Ammon's horn (tissue), 1 donor: ENCODE measurements around the gene HOXD10.

Experiments
- DNase-seq: peaks from one replicate; pipeline ENCODE4 v3.0.0-alpha.2; 2016; ENCODE audit warnings: low spot score

The HOXD10 gene

DNA sequence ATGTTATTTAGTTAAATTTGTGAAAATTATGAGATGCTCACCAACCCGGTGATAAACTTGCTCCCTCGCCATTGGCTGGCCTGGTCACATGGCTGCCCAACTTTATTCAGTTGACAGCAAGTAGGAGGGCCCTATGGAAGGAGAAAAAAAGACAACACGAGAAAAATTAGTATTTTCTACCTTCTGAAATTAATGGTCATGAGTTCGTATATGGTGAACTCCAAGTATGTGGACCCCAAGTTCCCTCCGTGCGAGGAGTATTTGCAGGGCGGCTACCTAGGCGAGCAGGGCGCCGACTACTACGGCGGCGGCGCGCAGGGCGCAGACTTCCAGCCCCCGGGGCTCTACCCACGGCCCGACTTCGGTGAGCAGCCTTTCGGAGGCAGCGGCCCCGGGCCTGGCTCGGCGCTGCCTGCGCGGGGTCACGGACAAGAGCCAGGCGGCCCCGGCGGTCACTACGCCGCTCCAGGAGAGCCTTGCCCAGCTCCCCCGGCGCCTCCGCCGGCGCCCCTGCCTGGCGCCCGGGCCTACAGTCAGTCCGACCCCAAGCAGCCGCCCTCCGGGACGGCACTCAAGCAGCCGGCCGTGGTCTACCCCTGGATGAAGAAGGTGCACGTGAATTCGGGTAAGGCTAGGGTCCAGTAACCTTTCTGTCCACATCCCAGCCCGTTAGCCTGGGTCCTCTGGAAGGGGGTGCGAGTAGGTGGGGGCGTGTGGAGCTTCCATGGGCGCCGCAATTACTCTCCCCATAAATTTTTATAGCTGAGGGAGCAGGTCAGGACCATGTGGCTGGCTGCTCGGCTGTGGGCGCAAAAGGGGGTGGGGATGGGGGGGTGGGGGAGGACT lies 35.1 kb downstream of the HOXD10 start, which contains the start of gene HOXD4:
Gene HOXD4 (plus strand): TSS at position 109 of the 846 bp plus-strand sequence. CDS start 84 bp downstream, at position 193.
- DNase-seq, result no peak

DNA sequence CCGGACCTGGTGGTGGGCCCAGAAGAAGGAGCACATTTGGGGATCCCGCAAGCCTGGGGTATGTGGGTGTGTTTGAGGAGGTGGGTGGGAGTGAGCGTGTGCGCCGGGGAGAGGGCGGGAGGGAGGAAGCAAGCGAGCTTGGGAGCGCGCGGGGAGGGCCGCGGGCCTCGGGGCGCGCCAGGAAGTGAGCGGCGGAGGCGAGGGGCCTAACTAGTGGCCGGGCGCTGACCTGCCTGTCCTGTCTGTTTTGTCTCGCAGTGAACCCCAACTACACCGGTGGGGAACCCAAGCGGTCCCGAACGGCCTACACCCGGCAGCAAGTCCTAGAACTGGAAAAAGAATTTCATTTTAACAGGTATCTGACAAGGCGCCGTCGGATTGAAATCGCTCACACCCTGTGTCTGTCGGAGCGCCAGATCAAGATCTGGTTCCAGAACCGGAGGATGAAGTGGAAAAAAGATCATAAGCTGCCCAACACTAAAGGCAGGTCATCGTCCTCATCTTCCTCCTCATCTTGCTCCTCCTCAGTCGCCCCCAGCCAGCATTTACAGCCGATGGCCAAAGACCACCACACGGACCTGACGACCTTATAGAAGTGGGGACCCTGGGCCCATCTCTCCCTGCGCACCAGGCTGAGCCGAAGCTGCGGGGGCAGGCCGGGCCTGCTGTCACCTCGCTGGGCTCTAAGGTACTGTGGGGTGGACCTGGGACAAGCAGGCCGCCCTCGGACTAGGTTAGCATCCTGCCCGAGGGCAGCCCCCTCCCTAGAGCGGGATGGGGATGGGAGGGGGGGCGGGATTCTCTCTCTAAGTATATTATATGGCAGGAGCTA lies 36.0 kb downstream of the HOXD10 start:
- no peak for DNase-seq

DNA sequence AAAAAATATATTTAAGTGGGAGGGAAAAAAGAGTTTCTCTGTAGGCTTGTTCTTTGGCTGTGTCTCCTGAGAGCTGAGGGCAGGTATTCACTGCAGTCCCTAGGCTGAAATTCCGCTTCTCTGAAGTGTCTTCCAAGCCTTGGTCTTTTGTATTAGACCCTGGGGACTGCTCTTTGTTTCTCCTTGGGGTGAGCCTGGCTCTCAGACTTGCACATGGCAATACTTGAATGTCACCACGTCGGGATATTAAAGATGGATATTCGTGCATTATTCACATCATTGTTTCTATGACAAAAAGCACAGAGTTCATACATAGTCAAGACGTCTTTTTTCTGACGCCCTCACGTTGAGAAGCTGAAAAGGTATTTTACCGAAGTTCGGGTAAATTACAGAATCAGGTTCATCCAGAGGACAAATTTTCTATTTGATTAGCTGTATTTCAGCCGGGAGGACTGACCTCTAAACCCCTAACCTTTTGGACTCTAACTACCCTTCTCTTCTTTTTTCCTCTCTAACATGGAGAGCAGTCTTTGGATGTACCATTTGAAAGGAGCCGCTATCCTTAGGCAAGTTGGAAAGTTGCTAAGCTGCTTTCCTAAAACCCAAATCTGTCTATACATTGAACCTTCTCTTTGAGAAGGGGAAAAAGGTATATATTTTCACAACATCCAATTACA lies 38.1 kb downstream of the HOXD10 start:
- no peak for DNase-seq

DNA sequence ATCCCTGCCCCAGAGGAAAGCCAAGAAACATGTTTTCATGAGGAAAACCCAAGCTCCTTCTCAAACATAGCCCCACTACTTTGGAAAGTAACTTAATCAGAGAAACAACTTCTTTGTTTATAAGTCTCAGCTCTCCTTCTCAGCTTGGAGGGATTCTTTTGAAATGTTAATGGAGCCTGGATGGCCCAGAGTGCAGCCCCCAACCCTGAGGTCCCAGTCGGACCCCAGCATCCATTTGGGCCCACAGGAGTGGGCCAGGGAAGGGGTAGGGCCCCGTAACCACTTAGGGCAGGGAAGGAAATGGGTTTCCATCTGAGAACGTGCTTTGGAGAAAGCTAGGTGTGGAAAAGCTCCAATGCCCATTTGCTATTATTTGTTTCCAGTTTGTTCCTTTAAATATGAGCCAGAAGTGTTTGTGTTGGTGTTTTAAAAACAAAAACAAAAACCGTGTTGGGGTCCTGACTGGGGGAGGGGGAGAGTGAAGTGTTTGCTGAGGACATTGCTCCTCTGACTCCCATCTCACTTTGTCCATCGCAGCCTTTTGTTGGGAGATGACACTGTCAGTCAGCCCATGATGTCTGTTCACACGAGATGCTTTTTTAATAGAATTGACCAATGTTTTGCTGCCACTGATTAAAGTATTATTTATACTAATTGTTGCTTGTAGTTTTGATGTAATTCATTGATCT lies 38.9 kb downstream of the HOXD10 start:
- no peak for DNase-seq

DNA sequence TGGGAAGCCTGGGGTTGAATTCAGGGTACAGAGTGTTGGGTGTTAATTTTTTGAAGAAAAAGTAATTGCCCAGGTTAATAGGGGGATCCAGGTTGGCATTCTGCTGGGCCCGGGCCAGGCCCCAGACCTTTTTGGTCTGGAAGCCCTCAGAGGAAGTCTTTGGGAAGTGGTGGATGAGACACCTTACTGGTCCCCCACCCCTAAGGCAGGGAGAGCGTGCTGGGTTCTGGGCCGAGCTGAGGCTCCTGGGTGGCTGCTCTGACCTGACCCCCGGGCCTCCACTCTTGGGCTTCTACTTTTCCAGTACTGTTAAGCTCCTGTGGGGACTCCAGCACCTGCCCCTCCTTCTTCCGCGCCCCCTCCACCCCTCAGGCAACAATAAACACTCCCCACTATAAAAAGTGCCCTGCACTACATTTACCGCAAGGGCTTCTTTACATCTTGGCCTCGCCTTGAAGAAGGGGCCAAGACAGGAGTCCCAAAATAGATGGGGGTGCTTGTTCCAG lies 39.8 kb downstream of the HOXD10 start:
- DNase-seq, result no peak

DNA sequence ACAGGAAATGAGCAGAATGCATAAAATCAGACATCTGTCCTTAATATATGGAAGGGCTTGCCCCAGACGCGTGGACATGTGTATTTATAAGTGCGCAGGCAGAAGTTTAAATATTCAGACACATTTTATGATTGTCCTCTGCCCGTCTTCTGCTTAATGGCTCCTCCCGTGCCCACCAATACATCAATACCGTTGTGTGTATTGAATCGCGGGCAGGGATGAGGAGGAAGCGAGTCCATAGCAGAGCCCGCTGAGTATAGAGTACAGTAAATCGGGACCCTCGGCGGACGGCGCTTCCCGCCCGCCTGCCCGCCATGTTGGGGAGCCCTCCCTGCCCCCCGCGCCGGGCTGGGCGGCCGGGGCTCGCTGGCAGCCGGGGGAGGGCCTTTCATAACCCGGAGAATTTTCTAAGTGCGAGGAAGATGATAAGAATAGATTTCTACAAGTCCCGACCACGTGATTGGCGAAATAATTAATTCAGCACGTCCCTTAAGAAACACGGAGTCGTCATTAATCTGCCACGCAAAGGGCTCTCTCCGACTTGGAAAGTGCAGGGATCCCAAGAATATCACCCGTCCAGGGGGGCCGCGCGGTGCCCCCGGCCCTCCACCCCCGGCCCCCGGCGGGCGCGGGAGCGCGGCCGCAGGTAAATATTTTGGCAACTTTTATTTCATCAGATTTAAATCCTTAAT lies 40.4 kb downstream of the HOXD10 start, which contains the start of gene HOXD3:
Gene HOXD3 (plus strand): TSS at position 501 of the 692 bp plus-strand sequence. CDS start 11,808 bp downstream, outside the sequence.
- no peak for DNase-seq

DNA sequence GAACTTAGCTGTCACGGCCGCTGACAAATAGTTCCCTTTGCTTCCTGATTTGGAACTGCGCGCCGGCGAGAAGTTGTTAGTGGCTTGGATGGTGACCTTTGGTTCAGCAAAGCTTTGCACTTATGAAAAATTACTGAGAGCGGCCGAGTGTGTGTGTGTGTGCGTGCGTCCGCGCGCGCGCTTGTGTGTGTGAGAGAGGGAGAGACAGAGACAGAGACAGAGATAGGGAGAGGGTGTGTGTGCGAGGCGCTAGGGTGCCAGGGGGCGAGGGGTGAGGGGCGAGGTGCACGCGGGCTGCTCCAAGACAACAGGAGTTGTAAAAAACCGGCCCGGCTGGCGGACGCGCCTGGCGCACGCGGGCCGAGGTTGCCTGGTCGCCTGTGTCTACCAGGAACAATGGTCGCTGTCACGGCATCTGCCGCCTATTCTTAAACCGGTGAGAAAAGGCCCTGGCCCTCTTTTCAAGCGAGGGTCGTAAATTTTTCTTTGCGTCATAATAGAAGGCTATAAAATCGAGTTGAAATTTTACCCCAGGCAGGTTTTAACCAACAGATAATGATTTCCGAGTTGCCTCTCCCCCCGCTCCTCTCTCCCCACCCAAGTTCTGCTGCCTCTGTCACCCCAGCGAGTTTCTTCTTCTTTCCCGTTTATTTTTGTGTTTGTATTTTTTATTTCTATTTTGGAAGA lies 41.1 kb downstream of the HOXD10 start:
- no peak for DNase-seq

DNA sequence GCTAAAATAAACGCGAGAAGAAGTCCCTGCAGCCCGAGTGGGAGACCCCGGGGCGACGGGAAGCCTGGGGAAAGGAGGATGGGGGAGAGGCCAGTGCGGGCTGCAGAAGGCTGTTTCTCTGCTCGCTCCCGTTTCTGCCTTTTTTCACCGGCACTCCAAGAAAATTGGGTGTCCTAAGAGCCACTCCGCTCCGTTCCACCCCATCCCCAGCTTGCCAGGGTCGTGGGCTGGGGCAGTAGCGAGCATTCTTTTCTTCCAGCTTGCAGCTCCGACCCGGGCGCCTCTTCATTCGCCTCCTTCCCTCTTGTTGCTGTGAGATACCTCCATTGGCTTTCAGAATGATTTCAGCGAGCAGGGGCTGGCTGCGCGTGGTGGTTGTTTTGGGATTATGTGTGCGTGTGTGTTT lies 41.6 kb downstream of the HOXD10 start:
- DNase-seq, result no peak

DNA sequence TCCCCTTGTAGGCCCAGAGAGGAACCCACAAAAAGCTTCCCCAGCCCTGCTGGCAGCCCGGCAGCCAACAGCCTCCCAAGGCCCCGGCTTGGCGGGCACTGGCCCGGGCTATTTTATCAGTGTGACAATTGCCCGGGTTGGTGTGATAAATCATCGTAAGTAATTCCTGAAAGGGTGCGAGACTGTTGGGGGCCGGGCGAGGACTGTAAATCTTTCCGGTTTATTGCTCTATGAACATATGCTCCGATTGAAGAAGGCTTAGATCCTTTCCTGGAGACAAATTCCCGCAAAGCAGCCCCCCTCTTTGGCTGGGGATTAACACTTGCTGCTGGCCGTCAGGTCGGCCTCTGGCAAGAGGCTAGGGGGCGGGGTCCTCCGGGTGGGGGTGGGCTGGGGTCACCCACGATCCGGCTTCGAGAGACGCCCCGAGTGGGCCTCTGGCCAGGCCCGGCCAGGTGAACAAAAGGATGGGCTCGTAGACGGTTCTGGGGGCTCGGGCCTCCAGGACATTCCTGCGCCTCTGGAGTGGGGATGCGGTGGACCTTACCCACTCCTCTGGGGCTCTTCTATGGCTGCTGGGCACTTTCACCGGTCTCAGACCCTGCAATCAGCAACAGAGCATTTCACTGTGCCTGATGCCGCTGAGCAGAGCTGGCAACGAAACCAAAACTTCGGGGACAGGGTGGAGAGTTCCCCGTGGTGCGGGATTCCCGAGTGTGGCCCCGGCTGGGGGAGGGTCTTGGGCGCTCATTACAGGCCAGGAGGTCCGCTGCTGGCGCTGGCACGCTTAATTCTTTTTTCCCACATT lies 42.5 kb downstream of the HOXD10 start:
- no peak for DNase-seq

DNA sequence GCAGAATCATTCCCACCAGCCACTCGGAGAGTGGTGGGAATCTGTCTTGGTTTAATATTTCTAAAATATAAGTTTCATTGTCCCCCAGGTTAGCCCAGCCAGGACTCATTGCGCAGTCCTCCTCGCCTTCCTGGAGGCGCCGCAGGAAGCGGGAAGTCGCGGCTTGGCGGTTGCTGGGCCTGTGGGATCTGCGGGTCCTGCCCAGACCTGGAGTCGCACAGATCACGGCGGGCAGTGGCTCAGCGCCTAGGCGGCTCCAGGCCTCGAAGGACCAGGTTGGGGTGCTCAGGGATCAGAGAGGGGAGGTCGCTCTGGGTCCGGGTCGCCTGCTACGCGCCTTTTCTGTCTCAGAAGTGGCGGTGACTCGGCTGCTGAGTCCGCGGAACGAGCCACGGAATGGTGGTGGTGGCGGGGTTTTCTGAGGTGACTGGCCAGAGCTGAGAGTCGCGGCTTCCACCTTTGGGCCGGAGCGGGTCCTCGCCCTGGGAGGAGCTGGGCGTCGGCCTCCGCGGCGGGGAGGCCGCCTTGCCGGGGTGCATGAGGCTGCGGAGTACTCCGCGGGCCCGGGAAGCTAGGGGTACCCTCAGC lies 43.2 kb downstream of the HOXD10 start:
- no peak for DNase-seq

DNA sequence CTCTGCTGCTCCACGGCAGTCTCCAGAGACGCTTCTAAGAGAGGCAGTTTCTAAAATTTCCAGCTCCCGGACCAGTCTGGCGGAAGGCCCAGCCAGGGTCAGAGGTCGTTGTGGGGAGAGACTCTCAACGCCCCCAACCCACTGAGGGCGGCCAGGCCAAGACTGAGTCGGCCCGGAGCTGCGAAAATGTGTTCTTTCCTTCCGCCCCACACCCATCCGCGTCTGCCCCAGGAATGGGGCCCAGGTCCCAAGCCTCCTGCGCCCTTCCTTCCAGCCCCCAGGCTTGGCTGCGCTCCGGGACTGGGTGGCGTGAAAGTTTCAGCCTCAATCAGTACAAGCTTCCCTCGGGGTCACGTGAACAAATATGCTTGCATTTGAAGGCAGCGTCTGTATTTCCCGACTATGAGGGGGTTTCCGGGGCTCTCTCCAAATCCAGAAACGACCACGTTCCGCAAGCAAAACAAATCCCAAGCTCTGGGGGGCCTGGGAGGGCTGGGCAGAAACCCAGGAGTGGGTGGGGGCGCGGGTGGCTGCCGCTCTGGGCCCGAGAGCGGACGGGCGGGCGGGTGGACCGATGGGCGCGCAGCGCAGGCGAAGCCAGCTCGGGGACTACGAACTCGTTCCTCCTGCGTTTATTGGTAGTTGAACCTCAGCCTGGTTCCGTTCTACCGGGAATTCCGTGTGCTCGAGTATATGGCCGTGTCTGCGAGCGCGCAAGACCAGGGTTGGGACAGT lies 43.8 kb downstream of the HOXD10 start:
- DNase-seq, result no peak

DNA sequence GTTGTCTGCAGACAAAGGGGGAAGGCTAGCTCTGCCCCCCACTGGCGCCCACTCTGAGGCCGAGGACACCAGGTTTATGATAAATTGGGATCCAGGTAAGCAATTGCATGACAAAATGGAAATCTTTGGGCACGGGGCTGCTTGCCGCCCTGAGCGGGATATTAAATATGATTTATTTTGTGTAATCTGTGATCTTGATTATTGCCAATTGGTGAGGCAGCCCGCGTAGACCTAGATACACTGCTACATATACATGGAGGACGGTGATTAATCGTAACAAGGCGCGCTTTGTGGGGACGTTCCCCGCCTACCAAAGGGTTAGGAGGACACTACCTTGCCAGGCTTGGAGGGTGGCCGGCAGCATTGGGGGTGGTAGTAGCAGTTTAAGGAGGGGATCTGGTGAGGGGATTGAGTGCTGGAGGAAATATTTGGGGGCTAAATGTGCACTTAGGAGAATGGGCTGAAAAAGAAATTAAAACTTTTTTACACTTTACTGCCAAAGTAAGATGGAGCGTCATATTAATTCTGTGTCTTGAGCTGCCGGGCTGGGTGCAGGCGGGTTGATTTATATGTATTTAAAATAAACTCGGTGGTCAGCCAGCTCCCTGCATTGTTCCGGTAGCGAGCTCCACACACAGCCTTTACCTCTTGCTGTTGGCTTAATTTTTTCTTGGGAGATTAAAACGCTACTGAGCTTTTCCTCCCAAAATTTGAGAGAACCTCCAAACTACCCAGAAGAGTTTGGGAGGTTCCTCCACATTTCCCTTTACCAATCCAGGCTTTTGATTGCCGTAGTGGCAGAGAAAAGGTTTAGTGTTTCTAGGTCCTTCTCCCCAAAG lies 44.6 kb downstream of the HOXD10 start:
- no peak for DNase-seq

DNA sequence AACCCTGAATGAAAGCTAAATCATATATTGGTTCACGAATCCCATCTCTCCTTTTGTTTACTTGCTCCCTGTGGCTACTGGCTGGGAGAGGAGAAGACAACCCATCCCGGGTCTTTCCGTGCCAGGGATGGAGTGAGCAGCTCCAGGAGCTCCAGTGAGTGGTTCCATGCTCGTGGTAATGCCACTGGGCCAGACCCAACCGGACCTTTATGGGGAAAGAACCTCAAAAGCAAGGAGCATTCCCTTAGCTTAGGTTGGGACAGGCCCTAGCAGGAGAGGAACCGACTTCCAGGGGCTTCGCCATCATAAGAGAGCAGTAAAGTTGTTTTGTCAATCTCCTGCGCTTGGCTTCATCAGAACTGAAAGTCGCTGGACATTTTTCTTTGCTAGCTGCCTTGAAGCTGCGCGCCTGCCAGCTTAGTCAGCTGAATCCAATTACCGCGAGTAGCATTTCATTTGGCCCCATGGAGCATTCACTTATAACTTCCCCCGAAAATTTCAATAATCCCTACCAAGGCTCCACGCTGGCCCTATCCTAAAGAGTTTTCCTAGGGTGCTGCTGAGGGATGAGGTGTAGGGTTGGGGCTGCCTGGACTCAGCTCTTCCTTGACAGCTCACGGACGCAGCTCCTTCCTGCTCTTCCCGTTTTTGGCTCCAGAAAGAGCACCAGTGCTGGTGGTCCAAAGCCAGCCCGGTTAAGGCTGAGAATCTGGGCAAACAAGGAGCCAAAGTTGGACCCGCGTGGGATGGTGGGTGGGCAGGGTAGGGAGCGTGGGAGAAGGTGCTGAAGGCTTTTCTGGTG lies 45.4 kb downstream of the HOXD10 start:
- no peak for DNase-seq

DNA sequence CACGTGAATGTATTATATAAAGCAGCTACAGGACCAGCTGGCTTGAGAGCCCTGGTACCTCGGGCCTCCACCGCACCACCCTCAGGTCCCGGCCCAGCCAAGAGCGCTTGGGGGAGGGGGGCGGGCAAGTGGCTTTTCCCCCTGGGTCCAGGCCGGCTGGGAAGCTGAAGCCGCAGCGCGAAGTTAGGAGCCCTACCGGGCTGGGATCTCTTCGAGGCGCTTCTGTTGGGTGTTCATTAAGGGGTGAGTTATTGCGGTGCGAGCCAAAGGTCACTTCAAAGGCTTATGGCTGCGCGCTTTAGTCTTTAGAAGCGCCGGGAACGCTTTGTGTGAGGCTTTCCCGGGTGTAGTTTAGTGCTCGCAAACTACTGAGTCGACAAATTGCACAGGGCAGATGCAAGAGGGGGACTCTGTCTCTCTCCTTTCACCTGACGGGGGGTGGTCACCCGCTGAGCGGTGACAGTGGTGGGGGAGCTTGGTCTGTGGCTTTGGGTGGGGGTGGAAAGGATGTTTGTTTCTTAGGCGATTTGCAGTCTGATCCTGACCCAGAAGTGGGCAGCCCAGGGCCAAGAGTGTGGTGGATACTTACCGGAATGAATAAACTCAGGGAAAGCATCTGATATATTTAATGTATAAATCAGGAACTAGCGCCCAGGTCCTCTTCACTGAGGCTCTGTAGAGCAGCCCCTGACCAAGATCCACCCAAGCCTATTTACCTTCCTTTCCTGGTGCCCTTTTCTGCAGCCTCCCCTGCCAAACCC lies 46.5 kb downstream of the HOXD10 start:
- no peak for DNase-seq

DNA sequence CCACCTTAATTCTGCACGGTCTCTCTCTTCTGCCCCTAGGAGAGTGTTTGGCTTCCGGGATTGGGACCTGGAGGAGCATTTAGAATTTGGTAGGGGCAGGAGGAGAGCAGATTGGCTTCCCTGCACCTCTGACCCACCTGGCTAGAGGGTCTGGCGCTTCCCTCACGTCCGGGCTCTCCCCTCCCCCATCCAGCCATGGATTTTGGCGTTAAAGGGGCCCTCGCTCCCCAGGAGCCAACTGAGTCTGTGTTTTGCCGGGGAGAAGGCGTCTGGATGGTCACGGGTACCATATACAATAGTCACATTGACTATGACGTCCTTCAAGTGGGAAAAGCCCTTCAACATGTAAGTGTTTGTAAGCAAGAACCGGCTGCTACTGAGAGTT lies 47.1 kb downstream of the HOXD10 start:
- DNase-seq, result no peak

DNA sequence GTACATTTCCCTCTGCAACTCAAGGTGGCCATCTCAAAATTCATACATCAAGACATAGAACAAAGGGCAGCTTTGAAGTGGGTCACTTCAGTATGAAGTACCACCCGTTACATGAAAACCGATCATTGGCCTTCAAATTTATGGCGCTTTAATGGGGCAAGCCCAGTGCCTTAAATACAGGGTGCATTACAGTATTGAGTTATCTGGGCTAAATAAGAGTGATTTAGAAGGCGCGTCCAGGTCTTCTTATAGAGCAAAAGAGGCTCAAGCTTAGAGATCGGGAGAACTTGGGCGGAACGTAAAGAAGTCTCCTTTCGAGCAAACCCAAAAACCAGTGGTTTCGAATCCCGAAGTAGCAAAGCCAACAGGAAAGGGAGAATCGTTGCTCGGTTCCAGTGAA lies 47.6 kb downstream of the HOXD10 start:
- DNase-seq, result no peak
